ENCODE data around the gene GPR42.
"Not testable (repeated sequence)": the region's sequence is repeated elsewhere in the genome, so short reads cannot be mapped to it uniquely, and the experiment has no call there.

Gene GPR42

GRCh38 chr19:35397064-35397463 lies 26.2 kb downstream of the GPR42 start:
- no peak for DNase-seq

- no peak for DNase-seq
Measured at GRCh38 chr19:35398570-35398969, 27.7 kb downstream of the GPR42 start.

GRCh38 chr19:35399231-35399630 lies 28.4 kb downstream of the GPR42 start:
- DNase-seq: no peak

- no peak for DNase-seq
Measured at GRCh38 chr19:35399948-35400772, 29.3 kb downstream of the GPR42 start.

GRCh38 chr19:35400773-35401100 lies 29.9 kb downstream of the GPR42 start:
- no peak for DNase-seq

- DNase-seq: not testable (repeated sequence)
Measured at GRCh38 chr19:35401416-35401815, 30.5 kb downstream of the GPR42 start.

- DNase-seq: no peak
Measured at GRCh38 chr19:35403116-35403760, 32.4 kb downstream of the GPR42 start.

- no peak for DNase-seq
Measured at GRCh38 chr19:35404879-35405622, 34.2 kb downstream of the GPR42 start.

GRCh38 chr19:35407619-35408018 lies 36.8 kb downstream of the GPR42 start:
- no peak for DNase-seq

- no peak for DNase-seq
Measured at GRCh38 chr19:35408284-35409171, 37.7 kb downstream of the GPR42 start.

GRCh38 chr19:35409191-35409590 lies 38.3 kb downstream of the GPR42 start:
- DNase-seq: no peak

- no peak for DNase-seq
Measured at GRCh38 chr19:35410487-35410886, 39.6 kb downstream of the GPR42 start.

- no peak for DNase-seq
Measured at GRCh38 chr19:35414442-35414841, 43.6 kb downstream of the GPR42 start.

GRCh38 chr19:35416331-35416730 lies 45.5 kb downstream of the GPR42 start:
- no peak for DNase-seq

- no peak for DNase-seq
Measured at GRCh38 chr19:35417278-35417677, 46.4 kb downstream of the GPR42 start.

GRCh38 chr19:35417713-35418534 lies 47.1 kb downstream of the GPR42 start:
- DNase-seq: no peak

GRCh38 chr19:35419046-35419445 lies 48.2 kb downstream of the GPR42 start:
- DNase-seq: no peak

- no peak for DNase-seq
Measured at GRCh38 chr19:35419805-35420204, 48.9 kb downstream of the GPR42 start.

- no peak for DNase-seq
Measured at GRCh38 chr19:35421362-35421761, 50.5 kb downstream of the GPR42 start.

All from SIG-M5 (cell line).